GM18858 (cell line): ENCODE measurements around the gene PPP1R12B.
"Not testable (repeated sequence)": the region's sequence is repeated elsewhere in the genome, so short reads cannot be mapped to it uniquely, and the experiment has no call there.

ENCODE experiments used
- ATAC-seq: cut with Tn5 transposase; IDR thresholded peaks from one replicate; pipeline ENCODE4 v1.9.1; 2021; ENCODE audit not compliant: unreplicated experiment

Gene PPP1R12B

DNA sequence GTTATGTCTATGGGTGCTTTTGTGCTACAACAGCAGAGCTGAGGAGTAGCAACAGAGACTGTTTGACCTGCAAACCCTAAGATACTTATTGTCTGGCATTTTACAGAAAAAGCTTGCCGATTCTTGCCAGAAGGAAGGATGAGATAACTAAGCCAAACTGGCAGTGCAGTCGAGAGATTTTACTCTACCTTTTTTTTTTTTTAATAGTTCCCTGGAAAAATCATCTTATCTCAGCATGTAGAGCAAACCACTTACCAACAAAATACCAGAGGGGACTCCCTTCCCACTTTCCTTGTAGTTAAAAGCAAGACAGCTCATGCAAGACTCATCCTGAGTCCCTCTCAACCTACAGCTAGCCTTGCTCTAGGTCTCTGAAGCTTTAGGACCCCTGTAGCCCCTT, 228.9 kb downstream of the PPP1R12B start:
- ATAC-seq = no peak

DNA sequence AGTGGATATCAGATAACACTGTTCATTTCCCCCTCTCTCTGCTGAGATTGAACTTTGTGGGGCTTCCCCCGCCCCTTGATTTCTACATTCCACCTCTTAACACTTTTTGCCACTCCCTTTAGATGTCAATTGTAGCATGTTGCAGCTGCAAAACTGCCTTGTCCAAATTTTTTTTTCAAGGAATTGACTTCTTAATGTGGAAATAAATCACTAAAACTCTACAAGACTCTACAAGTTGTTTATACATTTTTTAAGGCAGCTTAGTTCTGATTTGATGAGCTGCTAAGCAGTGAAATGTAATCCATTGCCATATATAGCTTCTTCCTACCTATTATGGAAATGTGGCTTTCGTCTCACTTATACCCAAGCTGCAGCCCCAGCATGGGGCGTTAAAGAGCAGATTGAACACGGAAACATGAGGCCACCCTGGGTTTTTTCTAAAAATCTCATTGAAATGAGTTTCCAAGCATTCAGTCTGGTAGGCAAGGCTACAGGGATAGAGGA, 229.6 kb downstream of the PPP1R12B start:
- no peak for ATAC-seq

DNA sequence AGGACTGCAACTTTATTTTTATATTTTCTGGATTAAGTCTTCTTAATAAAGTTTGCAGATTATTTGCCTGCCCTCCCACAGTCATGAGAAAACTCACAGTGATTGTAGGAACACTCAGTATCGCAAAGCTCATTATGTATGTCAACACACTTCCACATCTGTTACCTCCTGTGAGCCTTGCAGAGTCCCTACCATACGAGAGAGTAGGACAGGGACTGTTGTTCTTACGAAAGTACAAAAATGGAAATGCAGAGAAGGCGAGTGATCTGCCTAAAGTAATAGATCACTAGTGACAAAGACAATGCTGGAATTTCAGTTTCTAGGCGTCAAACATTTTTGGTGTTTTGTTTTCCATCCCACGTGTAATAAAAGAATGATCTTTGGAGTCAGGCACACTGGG, 230.1 kb downstream of the PPP1R12B start:
- no peak for ATAC-seq

DNA sequence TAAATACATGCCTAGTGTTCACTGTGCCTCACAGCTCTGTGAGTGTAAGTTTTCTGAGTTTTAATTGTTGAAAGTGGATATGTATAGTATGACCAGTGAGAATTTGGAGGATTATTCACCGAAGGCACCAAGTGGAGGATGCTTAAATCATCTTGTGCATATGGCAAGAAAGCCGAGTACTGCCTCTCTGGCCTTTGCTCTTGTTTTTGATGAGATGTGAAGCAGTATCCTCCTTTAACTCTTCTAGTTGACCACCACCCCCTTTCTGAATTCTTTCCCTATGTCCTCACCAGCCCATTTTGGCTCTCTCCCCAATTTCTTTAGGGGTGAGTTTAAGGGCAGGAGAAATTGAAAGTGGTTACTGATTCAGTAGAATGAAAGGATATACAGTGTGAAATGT, 231.3 kb downstream of the PPP1R12B start:
- no peak for ATAC-seq

- ATAC-seq = no peak
Measured at GRCh38 chr1:202580619-202581018, 232.1 kb downstream of the PPP1R12B start.

- not testable (repeated sequence) for ATAC-seq
Measured at GRCh38 chr1:202582350-202582749, 233.9 kb downstream of the PPP1R12B start.

GRCh38 chr1:202584707-202585589, 236.4 kb downstream of the PPP1R12B start:
- ATAC-seq = no peak

- ATAC-seq = no peak
Measured at GRCh38 chr1:202585590-202585933, 237.1 kb downstream of the PPP1R12B start.

DNA sequence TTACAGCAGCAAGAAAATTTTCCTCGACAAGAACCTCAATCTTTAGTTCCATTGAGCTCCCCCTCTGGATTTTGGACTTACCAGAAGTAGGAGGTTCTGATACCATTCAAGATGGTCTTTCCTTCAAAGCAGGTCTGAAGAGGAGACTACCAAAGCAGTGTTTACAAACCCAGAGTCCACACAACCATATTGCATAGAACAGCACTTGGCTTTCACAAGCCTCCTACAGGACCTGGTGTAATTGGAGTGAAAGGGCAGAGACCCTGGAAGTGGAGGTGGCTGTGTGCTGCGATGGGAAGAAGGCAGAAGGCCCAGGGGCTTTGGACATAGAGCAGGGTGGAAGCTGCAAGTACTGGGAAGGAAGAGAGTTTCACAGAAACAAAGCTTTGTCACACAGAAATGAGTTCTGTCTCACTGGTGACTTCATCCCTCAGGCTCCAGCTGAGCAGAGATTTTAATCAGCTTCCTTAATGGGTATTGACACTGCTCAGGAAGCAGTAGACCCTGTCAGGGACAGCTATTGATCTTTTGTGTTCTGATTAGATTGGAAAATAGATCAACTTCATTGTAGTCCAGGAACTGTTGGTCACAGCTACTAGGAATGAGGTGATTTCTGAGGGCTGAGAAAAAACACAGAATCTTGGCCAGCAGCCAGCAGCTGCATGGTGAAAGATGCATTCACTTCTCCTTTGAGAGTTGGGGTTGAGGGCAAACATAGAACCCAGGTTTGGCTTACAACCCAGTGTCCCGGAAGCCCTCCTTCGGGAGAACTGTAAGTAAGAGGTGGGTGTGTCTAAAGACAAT, 237.7 kb downstream of the PPP1R12B start:
- ATAC-seq = no peak

DNA sequence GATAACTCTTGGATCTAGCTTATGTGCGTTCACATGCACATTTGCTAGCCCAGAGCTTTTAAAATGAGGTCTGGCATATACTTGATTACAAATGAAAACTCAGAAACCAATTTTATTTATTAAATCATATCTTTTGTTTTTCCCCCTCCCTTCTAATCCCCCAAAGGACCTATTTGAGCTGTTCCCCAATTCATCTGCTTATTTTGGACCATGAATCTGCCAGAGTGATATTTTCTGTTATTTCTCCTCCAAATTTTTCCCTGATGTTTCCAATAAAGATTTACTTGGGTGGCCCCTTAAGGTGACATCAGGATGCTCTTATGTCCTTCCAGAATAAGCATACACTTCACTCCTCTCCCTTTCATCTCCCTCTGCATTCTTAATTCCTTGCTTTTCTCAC, 238.4 kb downstream of the PPP1R12B start:
- ATAC-seq = no peak

GRCh38 chr1:202587859-202588485, 239.5 kb downstream of the PPP1R12B start:
- no peak for ATAC-seq

- ATAC-seq = no peak
Measured at GRCh38 chr1:202588503-202589189, 240.1 kb downstream of the PPP1R12B start.

DNA sequence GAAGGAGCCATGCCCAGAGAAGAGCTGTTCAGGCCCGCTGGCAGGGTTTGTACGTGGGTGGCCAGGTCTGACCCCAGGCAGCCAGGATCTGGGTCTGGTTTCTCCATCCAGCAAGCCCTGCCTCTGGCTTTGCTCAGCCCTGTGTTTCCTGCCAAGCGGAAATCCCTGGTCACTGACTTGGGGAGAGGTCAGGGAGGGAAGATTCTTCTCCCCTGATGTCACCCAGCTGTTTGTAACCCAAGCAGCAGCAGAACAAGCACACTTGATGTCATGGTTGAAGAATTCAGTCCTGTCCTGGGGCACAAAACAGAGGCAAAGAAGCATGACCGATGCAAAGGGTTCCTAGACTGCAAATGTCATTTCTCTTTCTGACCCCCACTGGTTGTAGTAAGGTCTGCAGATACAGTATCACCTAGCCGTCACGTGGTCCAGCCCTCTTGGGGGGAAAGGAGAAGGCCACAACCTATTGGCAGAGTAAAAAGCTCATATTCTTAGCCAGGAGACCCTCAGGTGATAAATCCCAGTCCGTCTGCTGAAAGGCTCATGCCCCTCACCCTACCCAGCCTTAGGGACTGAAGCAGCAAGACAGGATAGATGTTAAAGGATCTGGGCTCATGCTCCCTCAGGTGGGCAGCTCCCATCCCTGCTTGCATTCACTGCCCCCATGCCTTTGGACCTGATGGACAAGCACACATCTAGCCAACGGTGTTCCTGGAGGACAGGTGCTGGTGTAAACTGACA, 240.9 kb downstream of the PPP1R12B start:
- ATAC-seq = no peak

GRCh38 chr1:202590126-202590525, 241.6 kb downstream of the PPP1R12B start:
- no peak for ATAC-seq

GRCh38 chr1:202590975-202591411, 242.5 kb downstream of the PPP1R12B start:
- no peak for ATAC-seq

- ATAC-seq = no peak
Measured at GRCh38 chr1:202591515-202591914, 243.0 kb downstream of the PPP1R12B start.

DNA sequence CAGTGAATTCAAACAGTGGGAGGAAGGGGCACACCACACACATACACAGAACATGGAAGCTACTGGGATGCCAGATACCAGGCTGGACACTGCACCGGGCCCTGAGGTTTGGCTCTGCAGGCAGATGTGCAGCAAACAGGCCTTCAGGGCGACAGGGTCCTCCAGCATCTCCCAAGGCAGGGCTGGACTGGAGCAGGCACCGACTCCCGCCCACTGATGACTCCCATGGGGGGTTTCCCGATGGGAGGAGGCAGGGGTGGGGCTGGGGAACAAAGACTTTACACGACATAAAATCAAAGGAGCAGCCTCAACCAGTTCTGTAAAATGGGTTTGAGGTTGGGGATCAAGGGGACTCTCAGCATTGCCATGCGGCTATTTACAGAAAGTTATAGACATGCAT, 243.6 kb downstream of the PPP1R12B start:
- no peak for ATAC-seq

- no peak for ATAC-seq
Measured at GRCh38 chr1:202593845-202594244, 245.3 kb downstream of the PPP1R12B start.

DNA sequence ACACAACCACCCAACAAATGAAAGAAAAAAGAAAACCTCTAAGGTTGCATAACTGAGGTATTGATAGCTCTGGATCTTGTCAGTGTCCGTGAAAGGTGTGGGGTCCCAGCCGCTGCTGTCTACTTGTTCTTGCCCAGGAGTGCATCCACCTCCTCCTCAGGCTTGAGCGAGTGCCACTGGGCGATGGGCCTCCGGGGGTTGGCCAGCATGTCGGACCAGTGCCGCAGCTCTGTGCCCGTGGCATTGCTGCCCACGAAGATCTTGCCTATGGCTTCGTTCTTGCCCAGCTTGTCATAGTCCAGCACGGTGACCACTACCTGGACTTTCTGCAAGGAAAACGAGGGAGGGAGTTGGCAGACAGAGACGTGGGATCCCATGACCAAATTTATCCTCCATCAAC, 248.1 kb downstream of the PPP1R12B start:
- ATAC-seq = no peak

GRCh38 chr1:202597090-202597761, 248.7 kb downstream of the PPP1R12B start:
- no peak for ATAC-seq
